ENCODE data around the gene KAT7. TPM values are rescaled to one million over a fixed set of nuclear protein-coding genes. Genes with fewer than 3 reads are reported as not detected.

KAT7 gene
- total RNA-seq, 1 donor from 2014 or later = 72.0 TPM

DNA sequence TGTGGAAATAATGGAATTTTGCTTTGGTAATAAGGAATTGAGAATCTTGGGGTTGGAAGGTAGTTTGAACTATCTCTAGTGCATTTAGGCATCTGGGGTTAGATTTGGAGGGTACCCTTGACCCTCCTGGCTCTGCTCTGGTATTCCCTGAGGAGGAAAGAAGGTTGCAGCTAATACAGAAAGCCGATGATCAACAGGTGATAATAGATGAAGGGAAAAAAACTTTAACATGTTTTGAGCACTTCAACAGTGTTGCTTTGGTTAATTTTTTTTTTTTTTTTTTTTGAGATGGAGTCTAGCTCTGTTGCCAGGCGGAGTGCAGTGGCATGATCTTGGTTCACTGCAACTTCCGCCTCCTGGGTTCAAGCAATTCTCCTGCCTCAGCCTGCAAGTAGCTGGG lies 4.8 kb downstream of the KAT7 start:
- Mint-ChIP-seq H3K27ac (peak overlapping the region; percentile 18), H3K36me3 (ENCODE audit: insufficient read depth) (peaks cover 17% of the 10 kb centered on the region), H3K4me3 (ENCODE audit: low read depth) (no peak overlapping the region), H3K4me1 (ENCODE audit: low read depth) (peaks cover 11% of the 10 kb centered on the region), H3K27me3 (no peaks in the 10 kb centered on the region), H3K9me3 (ENCODE audit: low read depth) (no peaks in the 10 kb centered on the region)
- DNase-seq (ENCODE audit: low spot score, unreplicated experiment) = no peak
- TF ChIP-seq, protein P1, sequence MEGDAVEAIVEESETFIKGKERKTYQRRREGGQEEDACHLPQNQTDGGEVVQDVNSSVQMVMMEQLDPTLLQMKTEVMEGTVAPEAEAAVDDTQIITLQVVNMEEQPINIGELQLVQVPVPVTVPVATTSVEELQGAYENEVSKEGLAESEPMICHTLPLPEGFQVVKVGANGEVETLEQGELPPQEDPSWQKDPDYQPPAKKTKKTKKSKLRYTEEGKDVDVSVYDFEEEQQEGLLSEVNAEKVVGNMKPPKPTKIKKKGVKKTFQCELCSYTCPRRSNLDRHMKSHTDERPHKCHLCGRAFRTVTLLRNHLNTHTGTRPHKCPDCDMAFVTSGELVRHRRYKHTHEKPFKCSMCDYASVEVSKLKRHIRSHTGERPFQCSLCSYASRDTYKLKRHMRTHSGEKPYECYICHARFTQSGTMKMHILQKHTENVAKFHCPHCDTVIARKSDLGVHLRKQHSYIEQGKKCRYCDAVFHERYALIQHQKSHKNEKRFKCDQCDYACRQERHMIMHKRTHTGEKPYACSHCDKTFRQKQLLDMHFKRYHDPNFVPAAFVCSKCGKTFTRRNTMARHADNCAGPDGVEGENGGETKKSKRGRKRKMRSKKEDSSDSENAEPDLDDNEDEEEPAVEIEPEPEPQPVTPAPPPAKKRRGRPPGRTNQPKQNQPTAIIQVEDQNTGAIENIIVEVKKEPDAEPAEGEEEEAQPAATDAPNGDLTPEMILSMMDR (IDR thresholded peaks at IDR 0.05; ENCODE audit: unreplicated experiment) = no peak

DNA sequence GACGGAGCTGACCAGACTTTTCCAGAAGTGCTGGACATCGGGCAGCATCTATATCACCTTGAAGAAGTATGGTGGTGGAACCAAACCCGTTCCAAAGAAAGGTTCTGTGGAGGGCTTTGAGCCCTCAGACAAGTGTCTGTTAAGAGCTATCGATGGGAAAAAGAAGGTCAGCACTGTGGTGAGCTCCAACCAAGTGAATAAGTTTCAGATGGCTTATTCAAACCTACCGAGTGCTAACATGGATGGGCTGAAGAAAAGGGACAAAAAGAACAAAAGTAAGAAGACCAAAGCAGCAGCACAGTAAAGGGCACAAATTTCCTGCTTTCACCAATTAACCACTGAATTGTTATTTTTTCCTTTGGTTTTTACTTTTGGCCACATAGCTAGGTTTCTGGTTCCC lies 6.9 kb downstream of the KAT7 start:
- H3K4me1 Mint-ChIP-seq (ENCODE audit: low read depth) = no peaks in the 10 kb centered on the region
- H3K36me3 Mint-ChIP-seq (ENCODE audit: insufficient read depth) = peaks cover 21% of the 10 kb centered on the region
- DNase-seq (ENCODE audit: low spot score, unreplicated experiment) = no peak
- H3K27ac Mint-ChIP-seq = peak overlapping the region; percentile 17
- TF ChIP-seq, protein P1 (IDR thresholded peaks at IDR 0.05; ENCODE audit: unreplicated experiment) = no peak
- no peaks in the 10 kb centered on the region for H3K27me3 Mint-ChIP-seq
- H3K9me3 Mint-ChIP-seq (ENCODE audit: low read depth) = no peaks in the 10 kb centered on the region
- H3K4me3 Mint-ChIP-seq (ENCODE audit: low read depth) = no peak overlapping the region

DNA sequence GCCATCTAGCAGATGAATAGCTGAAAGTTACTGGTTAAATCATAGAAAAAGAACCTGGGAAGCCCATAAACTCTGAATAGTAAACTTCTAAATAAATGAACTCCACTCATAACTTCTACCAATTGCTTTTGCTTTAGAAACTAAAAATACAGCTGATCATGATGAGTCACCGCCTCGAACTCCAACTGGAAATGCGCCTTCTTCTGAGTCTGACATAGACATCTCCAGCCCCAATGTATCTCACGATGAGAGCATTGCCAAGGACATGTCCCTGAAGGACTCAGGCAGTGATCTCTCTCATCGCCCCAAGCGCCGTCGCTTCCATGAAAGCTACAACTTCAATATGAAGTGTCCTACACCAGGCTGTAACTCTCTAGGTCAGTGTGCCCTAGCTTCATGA lies 9.7 kb downstream of the KAT7 start:
- H3K27me3 Mint-ChIP-seq = no peaks in the 10 kb centered on the region
- DNase-seq (ENCODE audit: low spot score, unreplicated experiment) = no peak
- peaks cover 22% of the 10 kb centered on the region for H3K36me3 Mint-ChIP-seq (ENCODE audit: insufficient read depth)
- no peak overlapping the region for H3K27ac Mint-ChIP-seq
- H3K9me3 Mint-ChIP-seq (ENCODE audit: low read depth) = no peaks in the 10 kb centered on the region
- H3K4me3 Mint-ChIP-seq (ENCODE audit: low read depth) = no peak overlapping the region
- H3K4me1 Mint-ChIP-seq (ENCODE audit: low read depth) = no peaks in the 10 kb centered on the region
- TF ChIP-seq, protein P1 (IDR thresholded peaks at IDR 0.05; ENCODE audit: unreplicated experiment) = no peak

DNA sequence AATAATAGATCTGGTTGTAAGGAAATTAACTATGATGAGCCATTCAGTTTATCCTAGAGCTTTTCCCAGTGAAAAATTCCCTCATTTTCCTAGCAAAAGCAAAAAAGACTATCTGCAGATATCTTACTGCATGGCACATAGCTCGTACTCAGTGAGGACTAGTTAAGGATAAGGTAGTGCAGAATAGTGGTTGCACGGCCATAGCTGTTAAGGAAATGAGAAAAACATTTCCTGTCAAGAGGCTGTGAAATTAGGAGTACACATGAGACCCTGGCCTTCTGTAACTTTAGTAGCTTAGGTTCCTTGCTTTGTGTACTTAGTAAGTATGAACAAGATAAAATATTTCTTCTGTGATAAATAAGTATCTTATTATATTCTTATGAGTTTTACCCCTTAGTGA lies 10.3 kb downstream of the KAT7 start:
- Mint-ChIP-seq H3K36me3 (ENCODE audit: insufficient read depth) (peaks cover 21% of the 10 kb centered on the region), H3K4me3 (ENCODE audit: low read depth) (no peak overlapping the region), H3K9me3 (ENCODE audit: low read depth) (no peaks in the 10 kb centered on the region), H3K27me3 (no peaks in the 10 kb centered on the region), H3K27ac (no peak overlapping the region), H3K4me1 (ENCODE audit: low read depth) (no peaks in the 10 kb centered on the region)
- no peak for DNase-seq (ENCODE audit: low spot score, unreplicated experiment)
- TF ChIP-seq, protein P1 (IDR thresholded peaks at IDR 0.05; ENCODE audit: unreplicated experiment) = no peak

DNA sequence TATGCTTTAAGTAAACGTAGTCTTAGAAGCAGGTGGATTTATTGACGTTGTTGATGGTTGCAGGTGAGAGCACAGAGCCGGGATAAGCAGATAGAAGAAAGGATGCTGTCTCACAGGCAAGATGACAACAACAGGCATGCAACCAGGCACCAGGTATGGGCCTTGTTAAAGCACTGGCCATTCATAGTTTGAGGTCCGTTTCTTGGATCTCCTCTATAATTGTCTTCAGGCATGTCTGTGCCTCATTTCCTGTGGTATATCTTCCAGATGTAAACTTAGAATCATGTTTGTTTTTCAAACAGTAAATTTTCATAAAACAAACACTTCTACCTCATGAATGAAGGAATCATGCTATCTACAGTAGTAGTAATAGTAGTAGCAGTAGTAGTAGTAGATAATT lies 20.6 kb downstream of the KAT7 start:
- no peak overlapping the region for H3K4me3 Mint-ChIP-seq (ENCODE audit: low read depth)
- no peaks in the 10 kb centered on the region for H3K27me3 Mint-ChIP-seq
- H3K27ac Mint-ChIP-seq = no peak overlapping the region
- H3K9me3 Mint-ChIP-seq (ENCODE audit: low read depth) = no peaks in the 10 kb centered on the region
- no peak for DNase-seq (ENCODE audit: low spot score, unreplicated experiment)
- H3K36me3 Mint-ChIP-seq (ENCODE audit: insufficient read depth) = peaks cover 23% of the 10 kb centered on the region
- H3K4me1 Mint-ChIP-seq (ENCODE audit: low read depth) = no peaks in the 10 kb centered on the region
- TF ChIP-seq, protein P1 (IDR thresholded peaks at IDR 0.05; ENCODE audit: unreplicated experiment) = no peak
